ENCODE data around the gene ALOX12B.

GRCh38 chr17:8025176-8025911 is 62.2 kb downstream of the ALOX12B start:
- TF ChIP-seq POLR2A (IDR thresholded peaks at IDR 0.05; ENCODE audit: low read length) (no peak), GATA1 (IDR thresholded peaks at IDR 0.05; ENCODE audit: low read depth, low read length) (no peak)

Measured in erythroblast (primary cell).